A549 (cell line): ENCODE data around the gene UBQLN4. TPM values are rescaled to one million over a fixed set of nuclear protein-coding genes. Genes with fewer than 3 reads are reported as not detected.

Source experiments
- ATAC-seq, 2 experiments: fragments of 200-7000 bp in 1 of 2; fragments of >200 bp in 1 of 2; cut with Nextera tagmentation in 1 of 2; cut with Tn5 transposase in 1 of 2; 3 replicates each; pipeline versions ENCODE4 v1.8.0 to v1.9.1; 2018 to 2020; ENCODE audit warnings: mild to moderate bottlenecking in 1 of 2, moderate library complexity in 1 of 2
- CTCF ChIA-PET: fragments of 300-600 bp; sonication (Branson Sonifier 250); formaldehyde crosslinking; extraction: SDS; loops from one replicate; lab custom pipeline; 2021; ENCODE audit warnings: antibody characterized with exemption, inconsistent platforms; lab: Yijun Ruan, JAX
- POLR2A ChIA-PET: fragments of 350-600 bp; formaldehyde crosslinking; extraction: SDS; loops from one replicate; lab custom pipeline; 2021; ENCODE audit warnings: antibody characterized with exemption, inconsistent platforms; lab: Yijun Ruan, JAX
- DNase-seq, 2 experiments: peaks; one replicate each; pipeline versions ENCODE4 v3.0.0 to v3.0.0-alpha.2; 2011 to 2016; ENCODE audit warnings: low read depth in 1 of 2, low spot score in 1 of 2
- FAIRE-seq: peaks from 2 replicates; lab custom pipeline; 2011; peaks lifted over from hg19 to GRCh38; lab: Jason Lieb, UNC
- H3K27ac ChIP-seq, 2 experiments: fragments of >200 bp; sonication (Bioruptor Twin); formaldehyde crosslinking; 3 replicates each; pipeline ENCODE4 v1.5.1; 2016 to 2017
- H3K4me1 ChIP-seq: fragments of >200 bp; sonication (Bioruptor Twin); formaldehyde crosslinking; 3 replicates; pipeline ENCODE4 v1.6.1; 2016
- H3K4me2 ChIP-seq: fragments of >200 bp; sonication (Bioruptor Twin); formaldehyde crosslinking; 3 replicates; pipeline ENCODE4 v1.6.1; 2016
- H3K4me3 ChIP-seq: fragments of >200 bp; sonication (Bioruptor Twin); formaldehyde crosslinking; 3 replicates; pipeline ENCODE4 v1.5.1; 2016
- H3K9me3 ChIP-seq: fragments of >200 bp; sonication (Bioruptor Twin); formaldehyde crosslinking; 3 replicates; pipeline ENCODE4 v1.6.1; 2016
- BCL3 ChIP-seq: fragments of >200 bp; sonication (Bioruptor Twin); formaldehyde crosslinking; IDR thresholded peaks from 3 replicates; pipeline ENCODE4 v1.6.1; 2016
- CBX2 ChIP-seq: fragments of 200-600 bp; sonication (generic); IDR thresholded peaks from 2 replicates; pipeline ENCODE4 v1.6.1; 2016; ENCODE audit warnings: low read depth, mild to moderate bottlenecking, borderline replicate concordance
- CHD2 ChIP-seq: fragments of 150-350 bp; IDR thresholded peaks from 2 replicates; pipeline ENCODE4 v1.6.1; 2014; ENCODE audit warnings: low read length; ENCODE audit not compliant: partially characterized antibody
- CHD4 ChIP-seq: fragments of 200-600 bp; sonication (generic); IDR thresholded peaks from 2 replicates; pipeline ENCODE4 v1.6.1; 2016; ENCODE audit warnings: antibody characterized with exemption, mild to moderate bottlenecking, borderline replicate concordance
- EHF ChIP-seq: fragments of 250-450 bp; sonication (Bioruptor Pico); IDR thresholded peaks from 2 replicates; pipeline ENCODE4 v1.5.0; 2020; ENCODE audit warnings: mild to moderate bottlenecking
- ELK1 ChIP-seq: fragments of 150-350 bp; IDR thresholded peaks from 2 replicates; pipeline ENCODE4 v1.6.1; 2014; ENCODE audit warnings: low read depth, mild to moderate bottlenecking, low read length
- EP300 ChIP-seq, 2 experiments: fragments of >200 bp; sonication (Bioruptor Twin); formaldehyde crosslinking; IDR thresholded peaks; 2 replicates in 1 of 2; 3 replicates in 1 of 2; pipeline ENCODE4 v1.6.1; 2016 to 2017
- ESRRA ChIP-seq: fragments of 150-350 bp; IDR thresholded peaks from 2 replicates; pipeline ENCODE4 v1.6.1; 2014; ENCODE audit warnings: mild to moderate bottlenecking, low read length, borderline replicate concordance
- FOSL2 ChIP-seq, 2 experiments: fragments of 450-650 bp in 1 of 2; fragments of >200 bp in 1 of 2; sonication (Bioruptor Twin) in 1 of 2; formaldehyde crosslinking; IDR thresholded peaks; 2 replicates each; pipeline versions ENCODE4 v1.5.0 to v1.6.1; 2016 to 2020; ENCODE audit warnings: mild to moderate bottlenecking in 1 of 2, moderate library complexity in 1 of 2
- FOXS1 ChIP-seq: fragments of 250-450 bp; sonication (Bioruptor Pico); IDR thresholded peaks from 2 replicates; pipeline ENCODE4 v1.5.0; 2020; ENCODE audit warnings: mild to moderate bottlenecking, moderate library complexity
- HES2 ChIP-seq: fragments of >200 bp; sonication (Bioruptor Twin); formaldehyde crosslinking; IDR thresholded peaks from 2 replicates; pipeline ENCODE4 v1.6.1; 2016
- HOXB13 ChIP-seq: fragments of 250-450 bp; sonication (Bioruptor Pico); IDR thresholded peaks from 2 replicates; pipeline ENCODE4 v1.5.0; 2020; ENCODE audit warnings: low read depth, mild to moderate bottlenecking, moderate library complexity
- HOXB5 ChIP-seq: fragments of 250-450 bp; sonication (Bioruptor Pico); IDR thresholded peaks from 2 replicates; pipeline ENCODE4 v1.5.0; 2020; ENCODE audit warnings: mild to moderate bottlenecking, moderate library complexity
- JUN ChIP-seq, 2 experiments: fragments of >200 bp; sonication (Bioruptor Twin); formaldehyde crosslinking; IDR thresholded peaks; 2 replicates in 1 of 2; 3 replicates in 1 of 2; pipeline ENCODE4 v1.6.1; 2016 to 2017
- JUNB ChIP-seq: fragments of >200 bp; sonication (Bioruptor Twin); formaldehyde crosslinking; IDR thresholded peaks from 2 replicates; pipeline ENCODE4 v1.6.1; 2016
- MAX ChIP-seq: IDR thresholded peaks from 2 replicates; pipeline ENCODE4 v1.6.1; 2012
- MYC ChIP-seq: IDR thresholded peaks from 2 replicates; pipeline ENCODE4 v1.6.1; 2012; ENCODE audit warnings: mild to moderate bottlenecking, inconsistent platforms, low read length, improper control_type of control experiment, borderline replicate concordance
- RCOR1 ChIP-seq: fragments of 150-350 bp; IDR thresholded peaks from 2 replicates; pipeline ENCODE4 v1.6.1; 2014; ENCODE audit warnings: antibody characterized with exemption, low read length, low read depth
- REST ChIP-seq: fragments of 200-600 bp; sonication (generic); IDR thresholded peaks from 2 replicates; pipeline ENCODE4 v1.6.1; 2016; ENCODE audit warnings: antibody characterized with exemption, mild to moderate bottlenecking, moderate library complexity
- RFX5 ChIP-seq: fragments of 450-650 bp; IDR thresholded peaks from 2 replicates; pipeline ENCODE4 v1.7.1; 2014; ENCODE audit warnings: antibody characterized with exemption, mild to moderate bottlenecking, moderate library complexity
- RNF2 ChIP-seq: fragments of 200-600 bp; sonication (generic); IDR thresholded peaks from 2 replicates; pipeline ENCODE4 v1.6.1; 2016; ENCODE audit warnings: low read depth, mild to moderate bottlenecking, antibody characterized with exemption, moderate library complexity, borderline replicate concordance
- SMC3 ChIP-seq: fragments of >200 bp; sonication (Bioruptor Twin); formaldehyde crosslinking; IDR thresholded peaks from 3 replicates; pipeline ENCODE4 v1.6.1; 2018; ENCODE audit warnings: inconsistent platforms
- TFCP2L1 ChIP-seq: fragments of 250-450 bp; sonication (Bioruptor Pico); IDR thresholded peaks from 2 replicates; pipeline ENCODE4 v1.5.0; 2021; ENCODE audit warnings: mild to moderate bottlenecking
- TP53 ChIP-seq: fragments of 250-450 bp; sonication (Bioruptor Pico); IDR thresholded peaks from 2 replicates; pipeline ENCODE4 v1.5.0; 2021; ENCODE audit warnings: mild to moderate bottlenecking, moderate library complexity
- USF2 ChIP-seq: fragments of 450-650 bp; IDR thresholded peaks from 2 replicates; pipeline ENCODE4 v1.6.1; 2014; ENCODE audit warnings: antibody characterized with exemption
- ZFP36 ChIP-seq: fragments of 450-650 bp; IDR thresholded peaks from 2 replicates; pipeline ENCODE4 v1.6.1; 2014; ENCODE audit warnings: borderline replicate concordance; ENCODE audit not compliant: partially characterized antibody
- ZNF302 ChIP-seq: fragments of 250-450 bp; sonication (Bioruptor Pico); IDR thresholded peaks from 2 replicates; pipeline ENCODE4 v1.9.0; 2021; ENCODE audit warnings: inconsistent platforms, mild to moderate bottlenecking, moderate library complexity
- ZSCAN20 ChIP-seq: fragments of 250-450 bp; sonication (Bioruptor Pico); IDR thresholded peaks from 2 replicates; pipeline ENCODE4 v1.8.0; 2022; ENCODE audit warnings: mild to moderate bottlenecking, moderate library complexity
- WGBS: methylation state at CpG from one replicate; pipeline ENCODE4 v1.1.6; 2017; ENCODE audit errors: missing lambda C conversion rate; 5-methylcytosine and 5-hydroxymethylcytosine counted together
- polyA plus RNA-seq, 4 experiments: library from polyadenylated mRNA; depleted of rRNA in 3 of 4; stranded (reverse); fragments of >200 nt; fragmentation: RNase III in 1 of 4; extraction: RNeasy Plus Mini Kit Qiagen cat#74134 plus additional on column Dnase treatment in 1 of 4; gene quantifications; 2 replicates in 3 of 4; 3 replicates in 1 of 4; pipeline ENCODE4 v1.2.3, GENCODE V29; 2011 to 2017

Gene UBQLN4
- polyA plus RNA-seq, 2 of the 4 experiments (the other 2 are of a cell fraction): 38.2 to 42.0 TPM

- Histone ChIP-seq H3K4me2 (peak overlapping the region; percentile 91), H3K27ac (peak overlapping the region; percentile 94 to 97), H3K4me1 (peaks cover 10% of the 10 kb centered on the region; the same call in 2 of the 3 replicates), H3K4me3 (peak overlapping the region; percentile 85), H3K9me3 (no peaks in the 10 kb centered on the region)
- TF ChIP-seq CHD4 (no peak), HOXB13 (CRISPR knock-in tag) (no peak), EHF (CRISPR knock-in tag) (no peak), JUNB (no peak), TFCP2L1 (CRISPR knock-in tag) (no peak), ESRRA (no peak), EP300 (IDR thresholded peaks at IDR 0.05) (no peak), MYC (no peak), ZNF302 (no peak), ZFP36 (no peak), CHD2 (no peak), TP53 (CRISPR knock-in tag) (no peak)
- no peak for ATAC-seq
- WGBS: 26% methylated on average over 17 of the region's 17 CpGs
- POLR2A ChIA-PET: no interaction called here
- CTCF ChIA-PET: interaction anchor here (1.7 to 4.8 kb wide), 2 partner anchors 12 to 117 kb away, joined by 3 to 33 read pairs; no protein-coding TSS in a partner anchor
- no peak for FAIRE-seq
- DNase-seq: no peak
These were observed 1.9 kb upstream of the UBQLN4 start for GRCh38 chr1:156055281-156056048.

GRCh38 chr1:156054500-156055280 lies 1.1 kb upstream of the UBQLN4 start, which contains the start of gene LAMTOR2:
Gene LAMTOR2, plus strand, starts transcription at chr1:156054782. Its CDS starts 108 bp downstream, at chr1:156054890.
- ChIA-PET POLR2A (no interaction called here), CTCF (interaction anchor here (0.5 to 4.8 kb wide), 12 partner anchors 12 to 122 kb away, joined by 3 to 33 read pairs (median 6); no protein-coding TSS in a partner anchor)
- H3K4me2 ChIP-seq: peak within 1 kb of the TSS; percentile 91
- peak within 1 kb of the TSS; percentile 94 to 97 for H3K27ac ChIP-seq
- peaks cover 10% of the 10 kb centered on the region; the same call in 2 of the 3 replicates for H3K4me1 ChIP-seq
- no peaks in the 10 kb centered on the region for H3K9me3 ChIP-seq
- ATAC-seq (peak; percentile 81 to 90), DNase-seq (peak; percentile 97 to 98), FAIRE-seq (peak; percentile 76)
- H3K4me3 ChIP-seq: peak within 1 kb of the TSS; percentile 85
- 1% methylated on average over 41 of the region's 53 CpGs for WGBS
- 0 out of 2 replicates have a peak, but pooled peaks have one; percentile 57 for TF ChIP-seq HOXB5 (CRISPR knock-in tag)
- no peak for TF ChIP-seq ELK1
- peak; percentile 42; the same call in 1 of the 2 replicates for TF ChIP-seq REST
- peak; percentile 46; the same call in 1 of the 3 replicates for TF ChIP-seq BCL3
- no peak for TF ChIP-seq HES2
- TF ChIP-seq ZSCAN20 (CRISPR knock-in tag): no peak
- no peak for TF ChIP-seq CBX2
- TF ChIP-seq FOXS1 (CRISPR knock-in tag): no peak
- no peak for TF ChIP-seq FOSL2 (IDR thresholded peaks at IDR 0.05)
- TF ChIP-seq FOSL2 (CRISPR knock-in tag; IDR thresholded peaks at IDR 0.05): no peak; the same call in 1 of the 2 replicates
- peak; percentile 99 for TF ChIP-seq MYC
- TF ChIP-seq SMC3: no peak
- no peak for TF ChIP-seq RCOR1
- TF ChIP-seq JUN (IDR thresholded peaks at IDR 0.05): peak; percentile 34 to 69; a peak in 2 of 5 replicates
- no peak for TF ChIP-seq USF2
- TF ChIP-seq RFX5: peak; percentile 14; the same call in 1 of the 2 replicates
- no peak for TF ChIP-seq RNF2
- peak; percentile 99 for TF ChIP-seq MAX
